Pulmonary artery endothelial cell (primary cell): ENCODE data around the gene ADAP2. TPM values are rescaled to one million over a fixed set of nuclear protein-coding genes. Genes with fewer than 3 reads are reported as not detected.
"Not testable (repeated sequence)": the region's sequence is repeated elsewhere in the genome, so short reads cannot be mapped to it uniquely, and the experiment has no call there.

Experiments
- DNase-seq: peaks from one replicate; pipeline ENCODE4 v3.0.0-alpha.2; 2011; ENCODE audit warnings: low read depth, low spot score
- total RNA-seq: library from RNA; depleted of rRNA; stranded (reverse); fragments of >200 nt; gene quantifications from 2 replicates; pipeline ENCODE4 v1.2.3, GENCODE V29; 2014

Gene ADAP2
- total RNA-seq, 1 donor from 2014 or later = 0.20 TPM

DNA sequence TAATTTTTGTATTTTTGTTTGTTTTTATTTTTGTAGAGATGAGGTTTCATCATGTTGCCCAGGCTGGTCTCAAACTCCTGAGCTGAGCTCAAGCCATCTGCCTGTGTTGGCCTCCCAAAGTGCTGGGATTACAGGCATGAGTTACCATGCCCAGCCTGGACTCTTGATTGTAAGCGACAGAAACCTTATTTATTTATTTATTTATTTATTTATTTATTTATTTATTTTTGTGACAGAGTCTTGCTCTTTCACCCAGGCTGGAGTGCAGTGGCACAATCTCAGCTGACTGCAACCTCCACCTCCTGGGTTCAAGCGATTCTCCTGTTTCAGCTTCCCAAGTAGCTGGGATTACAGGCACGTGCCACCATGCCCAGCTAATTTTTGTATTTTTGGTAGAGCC lies 8.1 kb downstream of the ADAP2 start:
- not testable (repeated sequence) for DNase-seq

DNA sequence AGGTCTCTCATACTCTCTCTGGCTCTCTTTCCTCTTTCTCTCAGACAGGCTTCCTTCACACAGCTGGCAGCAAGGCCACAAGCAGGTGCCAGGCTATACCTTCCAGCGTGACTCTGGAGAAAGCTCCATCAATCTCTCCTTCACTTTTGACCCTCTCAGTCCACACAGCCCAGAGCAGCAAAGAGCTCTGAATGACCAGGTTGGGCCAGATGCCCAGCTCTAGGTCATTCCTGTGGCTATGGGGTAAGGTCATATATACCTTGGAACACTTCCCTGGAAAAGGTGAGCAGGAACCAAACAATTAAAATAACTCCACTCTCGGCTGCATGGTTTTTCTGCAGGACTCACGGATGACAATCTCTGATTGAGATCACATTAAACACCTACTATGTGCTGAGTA lies 8.8 kb downstream of the ADAP2 start:
- no peak for DNase-seq

DNA sequence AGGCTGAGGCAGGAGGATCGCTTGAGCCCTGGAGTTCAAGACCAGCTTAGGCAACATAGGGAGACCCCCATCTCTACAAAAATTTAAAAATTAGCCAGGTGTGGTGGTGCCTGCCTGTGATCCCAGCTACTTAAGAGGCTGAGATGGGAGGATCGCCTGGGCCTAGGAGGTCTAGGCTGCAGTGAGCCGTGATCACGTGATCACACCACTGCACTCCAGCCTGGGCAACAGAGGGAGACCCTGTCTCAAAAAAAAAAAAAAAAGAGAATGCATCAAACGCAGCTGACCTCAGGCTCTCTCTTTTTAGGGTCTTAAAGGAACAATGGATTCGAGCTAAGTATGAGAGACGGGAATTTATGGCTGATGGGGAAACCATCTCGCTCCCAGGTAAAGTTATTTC lies 9.8 kb downstream of the ADAP2 start:
- DNase-seq = not testable (repeated sequence)

DNA sequence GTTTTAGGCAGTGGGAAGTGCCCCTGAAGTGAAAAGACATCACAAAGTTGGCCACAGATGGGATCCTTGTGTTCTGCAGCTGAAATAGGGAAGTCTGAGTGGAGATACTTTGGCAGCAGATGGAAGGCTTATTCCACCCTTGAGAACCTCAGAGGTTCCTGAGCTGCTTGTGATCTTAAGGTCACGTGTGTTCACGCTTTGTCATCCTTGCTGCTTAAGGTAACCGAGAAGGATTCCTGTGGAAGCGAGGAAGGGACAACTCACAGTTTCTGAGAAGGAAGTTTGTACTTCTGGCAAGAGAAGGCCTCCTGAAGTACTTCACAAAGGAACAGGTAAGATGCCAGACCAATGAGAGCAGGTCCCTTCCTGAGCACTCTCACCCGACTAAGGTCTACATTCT lies 12.2 kb downstream of the ADAP2 start:
- DNase-seq = no peak

DNA sequence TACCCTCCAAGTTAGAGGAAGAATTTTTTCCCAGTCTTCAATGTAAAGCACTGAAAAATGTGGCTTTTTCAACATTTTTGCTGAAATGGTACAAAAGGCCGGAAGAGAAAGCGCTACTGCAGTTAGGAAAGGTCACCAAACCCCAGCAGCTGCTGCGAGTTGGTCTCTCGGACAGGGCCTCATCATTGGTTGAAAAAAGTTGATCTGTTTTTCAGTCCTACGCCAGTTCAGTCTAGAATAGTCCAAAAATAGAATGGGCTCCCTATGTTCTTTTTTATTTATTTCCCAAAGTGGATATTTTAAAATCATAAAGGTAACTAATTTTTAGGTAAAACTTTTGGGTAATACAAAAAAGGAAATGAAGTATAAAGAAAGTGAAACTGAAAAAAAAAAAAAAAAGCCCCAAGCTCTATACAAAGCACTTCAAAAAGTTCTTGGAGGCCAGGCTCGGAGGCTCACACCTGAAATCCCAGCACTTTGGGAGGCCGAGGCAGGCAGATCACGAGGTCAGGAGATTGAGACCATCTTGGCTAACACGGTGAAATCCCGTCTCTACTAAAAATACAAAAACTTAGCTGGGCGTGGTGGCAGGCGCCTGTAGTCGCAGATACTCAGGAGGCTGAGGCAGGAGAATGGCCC lies 17.4 kb downstream of the ADAP2 start:
- no peak for DNase-seq

DNA sequence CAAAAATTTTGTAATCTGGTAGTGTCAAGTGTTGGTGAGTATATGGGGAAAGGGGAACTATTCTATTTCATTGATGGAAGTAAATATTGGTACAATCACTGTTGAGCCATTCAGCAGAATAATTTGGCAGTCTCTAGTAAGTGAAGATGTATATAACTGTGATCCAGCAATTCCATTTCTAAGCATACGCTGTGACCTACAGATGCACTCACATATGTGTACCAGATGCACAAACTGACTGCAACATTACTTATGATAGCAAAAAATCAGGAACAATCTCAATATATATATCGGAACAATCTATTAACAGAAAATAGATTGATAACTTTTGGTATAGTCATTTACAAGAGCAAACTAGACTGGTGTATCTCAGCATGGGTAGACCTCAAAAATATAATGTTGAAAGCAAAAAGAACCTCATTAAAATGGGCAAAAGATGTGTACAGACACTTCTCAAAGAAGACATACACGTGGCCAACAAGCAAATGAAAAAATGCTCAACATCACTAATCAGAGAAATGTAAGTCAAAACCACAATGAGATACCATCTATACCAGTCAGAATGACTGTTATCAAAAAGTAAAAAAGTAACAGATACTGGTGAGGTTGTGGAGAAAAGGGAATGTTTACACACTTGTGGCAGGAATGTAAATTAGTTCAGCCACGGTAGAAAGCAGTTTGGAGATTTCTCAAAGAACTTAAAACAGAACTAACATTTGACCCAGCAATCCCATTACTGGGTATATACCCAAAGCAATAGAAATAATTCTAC lies 20.7 kb downstream of the ADAP2 start:
- DNase-seq = no peak

DNA sequence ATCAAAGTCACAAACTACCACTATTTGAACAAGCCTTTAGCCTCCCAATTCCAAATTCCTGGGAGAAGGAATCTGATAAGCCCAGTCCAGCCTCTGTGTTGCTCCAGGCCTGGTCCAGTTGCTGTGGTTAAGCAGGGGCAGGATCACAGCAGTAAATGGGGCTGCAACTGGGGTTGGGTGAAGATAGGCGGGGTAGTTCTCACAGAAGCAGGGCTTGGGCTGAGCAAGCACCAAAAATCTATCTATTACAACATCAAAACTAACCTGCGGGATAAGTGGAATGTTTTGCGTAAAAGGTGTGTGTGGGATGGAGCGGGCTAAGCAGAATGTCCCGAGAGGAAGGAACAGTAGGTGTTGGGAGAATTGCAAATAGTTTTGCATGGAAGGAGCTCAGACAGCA lies 26.1 kb downstream of the ADAP2 start:
- no peak for DNase-seq

DNA sequence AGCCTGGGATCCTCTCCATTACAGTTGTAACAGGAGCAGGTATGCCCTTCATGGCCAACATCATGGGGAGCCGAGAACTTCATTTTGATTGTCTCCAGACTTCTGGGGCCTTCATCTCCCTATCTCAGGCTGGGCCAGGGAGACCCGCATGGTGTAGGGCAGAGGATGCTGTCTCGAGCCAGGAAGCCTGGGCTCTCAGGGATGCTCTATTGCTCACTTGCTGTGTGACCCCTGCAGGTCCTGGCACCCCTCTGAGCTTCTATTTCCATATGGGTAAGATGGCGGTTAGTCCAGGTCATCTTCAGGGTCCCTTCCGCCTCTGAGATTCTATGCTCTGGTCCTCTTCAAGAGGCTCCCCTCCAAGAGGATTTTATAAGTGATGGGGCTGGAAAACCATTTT lies 28.4 kb downstream of the ADAP2 start:
- DNase-seq = no peak

DNA sequence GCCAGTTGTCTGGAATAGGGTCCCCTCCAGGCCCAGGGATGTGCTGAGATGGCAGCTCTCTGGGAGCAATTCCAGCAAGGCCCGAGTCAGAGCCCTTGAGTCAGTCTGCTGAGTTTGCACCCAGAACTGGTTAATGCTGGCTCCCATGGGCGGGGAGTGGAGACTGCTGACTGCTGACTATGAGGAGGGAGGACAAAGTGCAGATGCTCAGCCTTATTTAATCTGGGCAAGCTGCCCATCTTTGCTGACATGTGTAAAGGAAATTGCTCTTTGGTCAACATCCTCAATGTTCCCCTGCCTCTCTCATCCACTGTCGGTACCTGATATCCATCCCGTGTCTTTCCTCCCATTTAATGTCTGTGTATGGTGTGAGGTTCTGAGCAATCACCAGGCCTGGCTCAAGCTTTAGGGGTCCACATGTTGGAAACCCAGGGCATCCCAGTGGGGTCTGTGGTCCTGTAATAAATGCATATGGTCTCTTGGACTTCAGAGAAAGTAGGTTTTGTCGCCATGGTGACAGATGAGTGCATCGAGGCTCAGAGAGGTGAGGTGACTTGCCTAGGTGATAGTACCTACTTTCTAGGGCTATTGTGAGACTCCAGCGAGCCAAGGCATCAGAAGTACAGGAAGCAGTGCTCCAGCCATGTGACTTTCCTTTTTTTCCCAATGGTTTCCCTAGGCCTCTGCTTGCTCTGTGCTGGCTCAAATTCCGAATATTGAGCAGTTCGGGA lies 29.1 kb downstream of the ADAP2 start:
- no peak for DNase-seq

DNA sequence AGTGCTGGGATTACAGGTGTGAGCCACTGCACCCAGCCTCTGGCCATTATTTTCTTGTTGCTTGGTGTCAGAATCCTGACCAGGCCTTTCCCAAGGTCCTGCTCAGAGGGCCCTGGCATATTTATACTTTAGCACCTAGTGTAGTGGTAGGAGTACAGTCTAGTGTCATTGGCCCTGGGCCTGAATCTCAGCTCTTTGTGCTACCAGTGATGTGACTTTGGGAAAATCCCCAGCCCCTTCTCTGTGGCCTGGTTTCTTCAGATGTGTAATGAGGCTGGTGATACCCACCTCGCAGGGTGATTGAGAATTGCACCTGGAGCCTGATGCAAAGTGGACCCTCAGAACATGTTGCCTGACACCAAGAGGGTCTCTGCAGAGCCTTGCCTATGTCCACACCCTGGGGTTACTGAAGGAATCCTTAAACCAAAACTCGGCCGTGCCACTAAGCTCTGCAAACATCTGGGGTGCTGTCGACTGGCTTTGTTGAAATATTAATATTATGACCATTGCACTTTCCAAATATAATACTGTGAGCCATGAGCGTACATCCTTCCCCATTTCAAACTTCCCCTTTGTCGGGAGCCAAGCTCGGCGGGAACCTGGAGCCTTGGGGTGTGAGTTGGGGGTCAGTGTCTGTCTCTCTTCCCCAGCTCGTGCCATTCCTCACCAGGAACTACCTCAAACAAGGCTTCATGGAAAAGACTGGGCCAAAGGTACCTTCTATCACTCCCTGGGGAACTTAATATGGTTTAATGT lies 31.1 kb downstream of the ADAP2 start:
- DNase-seq = no peak

DNA sequence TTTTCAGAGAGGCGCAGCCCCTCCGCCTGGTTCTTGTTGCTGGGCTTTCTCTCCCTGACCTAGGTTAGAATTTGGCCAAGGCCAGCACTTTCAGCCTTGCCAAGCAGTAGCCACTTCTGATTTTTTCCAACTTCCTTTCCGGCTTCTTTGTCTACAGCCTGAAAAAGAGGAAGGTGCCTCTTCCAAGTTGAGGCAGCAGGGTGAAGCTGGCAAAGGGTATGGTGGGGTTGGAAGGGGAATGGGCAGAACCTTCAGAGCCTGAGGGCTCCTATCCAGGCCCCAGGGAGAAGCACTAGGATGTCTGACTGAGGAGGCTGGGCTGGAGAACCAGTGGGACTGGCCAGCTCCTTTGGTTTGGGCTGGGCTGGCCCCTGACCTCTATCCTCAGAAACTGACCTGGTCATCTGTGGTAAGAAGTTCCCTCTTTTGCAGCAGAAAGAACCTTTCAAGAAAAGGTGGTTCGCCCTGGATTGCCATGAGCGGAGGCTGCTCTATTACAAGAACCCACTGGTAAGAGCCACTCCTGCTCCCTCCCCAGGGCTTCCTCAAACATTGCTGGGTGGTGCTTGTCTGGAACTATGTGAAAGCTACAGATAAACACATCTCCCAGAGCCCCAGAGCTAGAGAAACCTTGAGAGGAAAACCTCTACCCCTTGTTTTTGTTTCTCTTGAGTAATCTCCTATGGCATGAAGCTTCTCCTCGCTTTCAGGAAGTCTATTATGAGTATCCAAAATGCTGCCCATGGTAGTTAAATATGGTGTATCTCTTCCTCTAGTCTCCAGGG lies 32.5 kb downstream of the ADAP2 start:
- DNase-seq = no peak

DNA sequence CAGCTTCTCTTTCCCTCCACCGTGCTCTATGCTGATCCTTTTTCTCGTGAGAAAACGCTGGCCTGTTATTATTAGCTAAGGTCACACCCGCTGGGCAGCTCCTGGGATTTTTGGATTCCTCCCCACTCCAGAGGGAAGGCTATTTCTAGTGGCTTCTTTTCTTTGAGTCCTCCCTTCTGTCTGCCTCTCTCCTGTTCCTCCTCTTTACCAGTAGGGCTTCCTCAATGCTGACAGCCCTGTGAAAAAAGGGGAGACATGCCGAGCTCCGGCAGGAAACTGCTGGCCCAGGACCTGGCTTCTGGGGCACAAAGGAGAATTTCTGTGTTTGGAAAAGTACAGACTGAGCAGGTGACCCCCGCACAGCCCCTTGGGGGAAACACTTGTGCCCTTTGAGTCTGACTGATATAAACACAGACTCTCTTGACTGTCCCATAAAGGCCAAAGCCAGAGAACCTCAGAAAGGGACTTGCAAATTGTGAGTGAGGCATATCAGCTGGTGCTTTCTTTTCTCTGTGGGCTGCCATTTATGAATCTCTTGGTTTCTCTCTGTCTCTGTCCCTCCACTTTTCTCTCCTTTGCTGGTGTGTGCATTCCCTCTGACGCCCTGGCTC lies 35.1 kb downstream of the ADAP2 start:
- DNase-seq = no peak

DNA sequence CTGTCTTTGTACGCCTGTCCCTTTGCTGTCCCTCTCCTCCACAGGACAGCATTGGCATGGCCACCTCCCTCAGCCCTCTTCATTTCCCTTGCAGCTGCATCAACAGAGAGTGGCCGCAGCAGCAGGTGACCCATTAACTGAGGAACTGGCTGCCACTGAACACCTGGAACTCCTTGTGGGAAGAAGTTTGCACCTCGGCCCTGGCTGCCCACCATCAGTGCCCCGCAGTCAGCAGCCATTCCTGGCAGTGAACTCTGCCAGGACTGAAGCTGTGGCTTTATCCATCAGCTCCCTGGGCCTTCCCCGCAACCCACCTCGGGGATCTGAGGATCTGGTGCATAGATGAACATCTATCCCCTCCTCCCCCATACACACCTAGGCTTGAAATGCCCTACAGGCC lies 36.0 kb downstream of the ADAP2 start:
- DNase-seq = no peak

DNA sequence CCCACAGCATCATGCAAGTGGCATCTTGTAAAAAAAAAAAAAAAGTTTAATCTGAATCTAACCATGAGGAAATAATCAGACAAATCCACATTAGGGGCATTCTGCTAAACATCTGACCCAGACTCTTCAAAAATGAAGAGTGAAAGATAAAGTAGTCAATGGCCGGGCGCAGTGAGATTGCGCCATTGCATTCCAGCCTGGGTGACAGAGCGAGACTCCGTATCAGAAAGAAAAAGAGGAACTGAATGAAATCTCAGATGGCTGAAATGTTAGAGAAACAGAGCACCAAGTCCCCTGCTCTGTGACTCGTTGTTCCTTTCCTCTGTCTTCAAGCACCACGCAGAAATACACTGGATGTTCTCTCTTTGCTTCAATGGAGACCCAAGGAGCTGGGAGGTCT lies 36.4 kb downstream of the ADAP2 start:
- DNase-seq = no peak

DNA sequence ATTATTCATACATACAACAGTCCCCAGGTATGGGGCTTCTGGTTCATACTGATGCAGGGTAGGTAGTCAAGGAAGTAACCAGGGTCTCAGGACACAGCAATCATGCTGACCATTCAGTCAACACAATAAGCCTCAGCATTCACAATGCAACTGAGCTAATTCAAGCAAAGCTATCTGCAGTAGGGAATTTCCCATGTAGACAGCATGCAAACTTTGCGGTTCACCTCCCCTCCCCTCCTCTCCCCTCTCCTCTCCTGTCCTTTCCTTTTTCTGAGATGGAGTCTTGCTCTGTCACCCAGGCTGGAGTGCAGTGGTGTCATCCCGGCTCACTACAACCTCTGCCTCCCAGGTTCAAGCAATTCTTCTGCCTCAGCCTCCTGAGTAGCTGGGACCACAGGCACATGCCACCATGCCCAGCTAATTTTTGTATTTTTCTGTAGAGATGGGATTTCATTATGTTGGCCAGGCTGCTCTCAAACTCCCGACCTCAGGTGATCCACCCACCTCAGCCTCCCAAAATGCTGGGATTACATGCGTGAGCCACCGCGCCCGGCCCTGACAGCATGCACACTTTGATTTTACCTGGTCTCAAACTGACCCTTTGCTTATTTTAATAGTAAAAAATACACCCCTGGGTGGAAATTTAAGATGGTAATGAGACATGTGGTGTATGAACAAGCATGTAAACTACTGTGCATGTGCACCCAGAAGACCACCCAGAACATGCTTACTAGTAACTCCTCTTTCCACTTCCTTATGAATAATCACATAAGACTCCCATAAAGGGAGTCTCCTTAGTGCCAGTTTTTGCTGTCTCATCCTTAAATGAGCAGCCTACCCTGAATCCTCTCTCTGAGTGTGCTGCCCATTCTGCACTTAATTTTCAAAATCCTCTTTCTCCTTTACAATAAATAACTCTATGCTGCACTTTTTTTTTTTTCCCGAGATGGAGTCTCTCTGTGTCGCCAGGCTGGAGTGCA lies 39.8 kb downstream of the ADAP2 start:
- no peak for DNase-seq

DNA sequence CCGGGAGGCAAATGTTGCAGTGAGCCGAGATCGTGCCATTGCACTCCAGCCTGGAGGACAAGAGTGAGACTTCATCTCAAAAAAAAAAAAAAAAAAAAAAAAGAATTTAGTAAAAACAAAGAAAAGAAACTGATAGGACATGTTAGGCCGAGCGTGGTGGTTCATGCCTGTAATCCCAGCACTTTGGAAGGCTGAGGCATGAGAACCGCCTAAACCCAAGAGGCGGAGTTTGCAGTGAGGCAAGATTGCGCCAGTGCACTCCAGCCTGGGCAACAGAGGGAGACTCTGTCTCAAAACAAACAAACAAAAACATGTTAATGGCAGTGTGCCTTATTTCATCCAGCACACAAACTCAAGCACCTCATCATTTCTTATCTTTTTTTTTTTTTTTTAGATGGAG lies 42.6 kb downstream of the ADAP2 start:
- not testable (repeated sequence) for DNase-seq

DNA sequence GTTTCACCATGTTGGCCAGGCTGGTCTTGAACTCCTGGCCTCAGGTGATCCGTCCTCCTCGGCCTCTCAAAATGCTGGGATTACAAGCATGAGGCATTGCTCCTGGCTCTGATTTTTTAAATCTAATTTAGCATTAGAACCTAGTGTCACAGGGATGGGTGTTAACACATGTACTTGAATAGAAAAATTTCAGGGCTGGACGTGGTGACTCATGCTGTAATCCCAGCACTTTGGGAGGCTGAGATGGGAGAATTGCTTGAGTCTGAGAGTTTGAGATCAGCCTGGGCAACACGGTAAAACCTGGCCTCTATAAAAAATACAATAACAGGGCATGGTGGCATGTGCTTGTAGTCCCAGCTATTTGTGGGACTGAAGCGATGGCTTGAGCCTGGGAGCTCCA lies 43.1 kb downstream of the ADAP2 start:
- DNase-seq = no peak

DNA sequence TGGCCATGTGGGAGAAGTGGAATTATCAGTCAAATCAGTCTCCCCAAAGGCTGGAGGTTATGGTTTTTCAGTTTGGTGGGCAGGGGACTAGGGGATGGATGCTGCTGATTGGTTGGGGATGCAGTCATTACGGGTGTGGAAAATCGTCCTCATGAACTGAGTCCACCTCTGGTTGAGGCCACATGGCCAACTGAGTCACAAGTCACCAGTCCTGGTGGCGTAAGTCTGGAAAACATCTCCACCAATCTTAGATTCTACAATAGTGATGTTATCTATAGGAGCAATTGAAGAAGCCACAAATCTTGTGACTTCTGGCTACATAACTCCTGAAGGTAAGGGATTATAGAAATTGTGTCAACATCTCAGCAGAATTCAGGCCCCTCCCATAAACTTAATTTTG lies 43.9 kb downstream of the ADAP2 start:
- no peak for DNase-seq

DNA sequence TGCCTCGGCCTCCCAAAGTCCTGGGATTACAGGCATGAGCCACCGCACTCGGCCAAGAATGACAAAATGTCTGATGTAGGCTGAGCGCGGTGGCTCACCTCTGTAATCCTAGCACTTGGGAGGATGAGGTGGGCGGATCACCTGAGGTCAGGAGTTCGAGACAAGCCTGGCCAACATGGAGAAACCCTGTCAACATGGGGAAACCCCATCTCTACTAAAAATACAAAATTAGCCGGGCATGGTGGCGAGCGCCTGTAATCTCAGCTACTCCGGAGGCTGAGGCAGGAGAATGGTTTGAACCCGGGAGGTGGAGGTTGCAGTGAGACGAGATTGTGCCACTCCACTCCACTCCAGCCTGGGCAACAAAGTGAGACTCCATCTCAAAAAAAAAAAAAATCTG lies 46.2 kb downstream of the ADAP2 start:
- not testable (repeated sequence) for DNase-seq
